GM12878 (cell line): ENCODE results near the gene LIN28B. TPM values are rescaled to one million over a fixed set of nuclear protein-coding genes. Genes with fewer than 3 reads are reported as not detected.

Experiments
- ATAC-seq: fragments of 200-7000 bp; cut with Tn5 transposase; 3 replicates; pipeline ENCODE4 v1.9.1; 2020; ENCODE audit warnings: mild to moderate bottlenecking, moderate library complexity
- BruUV-seq: library from RNA; stranded (reverse); fragments of 400-500 nt; replicated peaks from 2 replicates; lab custom pipeline; 2021; lab: Mats Ljungman, UMichigan
- CTCF ChIA-PET: fragments of 300-600 bp; sonication (Branson Sonifier 250); formaldehyde crosslinking; extraction: SDS; loops from one replicate; lab custom pipeline; 2021; ENCODE audit warnings: inconsistent platforms; lab: Yijun Ruan, JAX
- POLR2A ChIA-PET: fragments of 350-600 bp; formaldehyde crosslinking; extraction: SDS; loops from one replicate; lab custom pipeline; 2021; ENCODE audit warnings: inconsistent platforms; lab: Charles Lee
- RAD21 ChIA-PET: fragments of 300-600 bp; sonication (Branson Sonifier 250); formaldehyde crosslinking; loops from one replicate; lab custom pipeline; 2023; ENCODE audit warnings: antibody characterized with exemption; ENCODE audit not compliant: unreplicated experiment; lab: Charles Lee
- SMC1A ChIA-PET: fragments of 300-600 bp; sonication (Branson Sonifier 250); formaldehyde crosslinking; loops from one replicate; lab custom pipeline; 2023; ENCODE audit not compliant: unreplicated experiment, uncharacterized antibody; lab: Charles Lee
- DNase-seq: peaks from one replicate; pipeline ENCODE4 v3.0.0-alpha.2; 2011; ENCODE audit warnings: low read depth, low spot score
- FAIRE-seq: peaks from 3 replicates; lab custom pipeline; 2011; peaks lifted over from hg19 to GRCh38; lab: Jason Lieb, UNC
- H2AFZ ChIP-seq: 2 replicates; pipeline ENCODE4 v1.6.0; 2011; ENCODE audit warnings: low read depth, low read length, control low read depth; ENCODE audit not compliant: control insufficient read depth
- H3K27ac ChIP-seq: 2 replicates; pipeline ENCODE4 v1.5.1; 2011; ENCODE audit warnings: control low read depth; ENCODE audit not compliant: control insufficient read depth, insufficient read depth
- H3K27me3 ChIP-seq, 2 experiments: replicated peaks in 1 of 2; 2 replicates each; pipeline versions ENCODE4 v1.6.0 to v1.6.1; 2011; ENCODE audit warnings: low read length in 1 of 2; ENCODE audit not compliant: control insufficient read depth in 2 of 2, insufficient read depth in 2 of 2
- H3K36me3 ChIP-seq, 2 experiments: 2 replicates each; pipeline ENCODE4 v1.5.1; 2011; ENCODE audit warnings: low read length in 1 of 2; ENCODE audit not compliant: control insufficient read depth in 2 of 2, insufficient read depth in 2 of 2
- H3K4me1 ChIP-seq: 2 replicates; pipeline ENCODE4 v1.6.1; 2011; ENCODE audit warnings: mild to moderate bottlenecking, low read length, moderate library complexity, mixed read lengths; ENCODE audit not compliant: control insufficient read depth, insufficient read depth
- H3K4me2 ChIP-seq: 2 replicates; pipeline ENCODE4 v1.6.0; 2011; ENCODE audit warnings: control low read depth; ENCODE audit not compliant: control insufficient read depth, insufficient read depth
- H3K4me3 ChIP-seq: fragments of 200-600 bp; sonication (generic); 2 replicates; pipeline ENCODE4 v1.5.1; 2016
- H3K79me2 ChIP-seq: 2 replicates; pipeline ENCODE4 v1.6.0; 2011; ENCODE audit warnings: low read length; ENCODE audit not compliant: control insufficient read depth, insufficient read depth
- H3K9ac ChIP-seq: 2 replicates; pipeline ENCODE4 v1.8.0; 2011; ENCODE audit warnings: low read length, control low read depth, mixed read lengths; ENCODE audit not compliant: control insufficient read depth, insufficient read depth
- H3K9me3 ChIP-seq: replicated peaks from 3 replicates; pipeline ENCODE4 v1.5.1; 2011; ENCODE audit warnings: mild to moderate bottlenecking, low read length; ENCODE audit not compliant: control insufficient read depth, insufficient read depth
- H4K20me1 ChIP-seq: 2 replicates; pipeline ENCODE4 v1.6.0; 2011; ENCODE audit not compliant: control insufficient read depth, insufficient read depth
- FOXM1 ChIP-seq: IDR thresholded peaks from 2 replicates; pipeline ENCODE4 v1.6.1; 2012; ENCODE audit warnings: low read depth, mild to moderate bottlenecking, inconsistent platforms, low read length, moderate library complexity
- RCOR1 ChIP-seq: conservative IDR thresholded peaks from 2 replicates; pipeline ENCODE4 v1.6.1; 2012; ENCODE audit warnings: low read depth, low read length, improper control_type of control experiment
- SIX5 ChIP-seq: IDR thresholded peaks from 2 replicates; pipeline ENCODE4 v1.6.1; 2011; ENCODE audit warnings: mild to moderate bottlenecking, low read depth, low read length, moderate library complexity; ENCODE audit not compliant: severe bottlenecking
- SPI1 ChIP-seq: IDR thresholded peaks from 2 replicates; pipeline ENCODE4 v1.6.1; 2011; ENCODE audit warnings: low read depth, mild to moderate bottlenecking, low read length, moderate library complexity, borderline replicate concordance; ENCODE audit not compliant: insufficient read depth
- ZNF384 ChIP-seq: IDR thresholded peaks from 2 replicates; pipeline ENCODE4 v1.6.1; 2012; ENCODE audit warnings: low read depth, mild to moderate bottlenecking, low read length, improper control_type of control experiment, borderline replicate concordance
- WGBS: methylation state at CpG from one replicate; pipeline ENCODE4 v1.1.6; 2016; ENCODE audit warnings: low lambda C conversion rate; ENCODE audit not compliant: insufficient replicate concordance, insufficient coverage; ENCODE audit errors: missing lambda C conversion rate; 5-methylcytosine and 5-hydroxymethylcytosine counted together
- in situ Hi-C: fragments of 300-500 bp; cut with MboI; formaldehyde crosslinking; loops from 9 replicates; pipeline ENCODE4 v1.14.3; 2018; ENCODE audit warnings: mixed read lengths
- intact Hi-C: fragments of 100-400 bp; cut with micrococcal nuclease; formaldehyde crosslinking; loops from one replicate; pipeline ENCODE4 v1.14.2; 2022; ENCODE audit not compliant: unreplicated experiment
- polyA plus RNA-seq, 11 experiments: library from polyadenylated mRNA; depleted of rRNA in 4 of 11; unstranded in 6 of 11; stranded (reverse) in 5 of 11; fragments of >200 nt; fragmentation: Nextera tagmentation in 4 of 11; fragmentation: Illumina TruSeq in 1 of 11; extraction: Ambion mirVana in 4 of 11; extraction: Trizol in 1 of 11; gene quantifications; 1 replicate in 1 of 11; 2 replicates in 10 of 11; pipeline versions ENCODE4 v1.2.1 to v1.2.3, GENCODE V29; 2011 to 2016; ENCODE audit warnings: inconsistent platforms in 2 of 11, missing spikeins in 2 of 11, low read depth in 1 of 11
- total RNA-seq, 4 experiments: library from RNA; depleted of rRNA in 3 of 4; stranded (reverse); fragments of >200 nt in 3 of 4; fragmentation: Illumina TruSeq in 1 of 4; extraction: Trizol in 1 of 4; gene quantifications; 2 replicates each; pipeline versions ENCODE4 v1.2.1 to v1.2.3, GENCODE V29; 2013 to 2021
- TF ChIP-seq, protein P1 (sequence below): IDR thresholded peaks from 2 replicates; pipeline ENCODE4 v1.6.1; 2012; ENCODE audit warnings: low read depth, low read length, improper control_type of control experiment
- TF ChIP-seq, protein P2 (sequence below): IDR thresholded peaks from 2 replicates; pipeline ENCODE4 v1.6.1; 2012; ENCODE audit warnings: mild to moderate bottlenecking, low read depth, low read length
- TF ChIP-seq, protein P3 (sequence below): fragments of 450-650 bp; IDR thresholded peaks from 2 replicates; pipeline ENCODE4 v1.6.1; 2016; ENCODE audit warnings: mild to moderate bottlenecking, moderate library complexity, borderline replicate concordance

Gene LIN28B
- total and polyA plus RNA-seq, 10 of the 15 experiments (the other 5 are each of a cell fraction or from before 2014, with no cell fraction given), result 0.01 to 2.4 (median 0.09) TPM; not detected in 6

DNA sequence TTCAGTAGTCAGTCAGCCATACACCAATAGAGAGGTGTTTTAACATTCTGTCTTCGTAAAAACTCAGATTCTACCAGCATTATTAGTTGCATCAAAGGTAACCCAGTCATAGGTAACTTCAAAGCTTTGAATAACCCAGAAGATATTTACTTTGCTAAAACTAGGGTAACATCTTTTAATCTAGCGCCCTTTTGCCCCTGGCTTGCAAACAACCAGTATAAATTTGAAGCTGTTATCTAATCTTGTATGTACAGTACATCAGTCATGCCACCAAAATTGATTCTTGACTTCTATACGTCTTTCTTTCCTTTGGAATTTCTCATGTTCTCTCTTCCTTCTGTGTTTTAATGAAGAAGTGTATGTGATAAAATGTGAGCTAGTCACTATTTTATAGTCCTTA lies 109.3 kb downstream of the LIN28B start (continued):
- TF ChIP-seq, protein P1, sequence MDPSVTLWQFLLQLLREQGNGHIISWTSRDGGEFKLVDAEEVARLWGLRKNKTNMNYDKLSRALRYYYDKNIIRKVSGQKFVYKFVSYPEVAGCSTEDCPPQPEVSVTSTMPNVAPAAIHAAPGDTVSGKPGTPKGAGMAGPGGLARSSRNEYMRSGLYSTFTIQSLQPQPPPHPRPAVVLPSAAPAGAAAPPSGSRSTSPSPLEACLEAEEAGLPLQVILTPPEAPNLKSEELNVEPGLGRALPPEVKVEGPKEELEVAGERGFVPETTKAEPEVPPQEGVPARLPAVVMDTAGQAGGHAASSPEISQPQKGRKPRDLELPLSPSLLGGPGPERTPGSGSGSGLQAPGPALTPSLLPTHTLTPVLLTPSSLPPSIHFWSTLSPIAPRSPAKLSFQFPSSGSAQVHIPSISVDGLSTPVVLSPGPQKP, result no peak
- TF ChIP-seq RCOR1 (no peak), ZNF384 (no peak), SIX5 (no peak)
- TF ChIP-seq, protein P2, sequence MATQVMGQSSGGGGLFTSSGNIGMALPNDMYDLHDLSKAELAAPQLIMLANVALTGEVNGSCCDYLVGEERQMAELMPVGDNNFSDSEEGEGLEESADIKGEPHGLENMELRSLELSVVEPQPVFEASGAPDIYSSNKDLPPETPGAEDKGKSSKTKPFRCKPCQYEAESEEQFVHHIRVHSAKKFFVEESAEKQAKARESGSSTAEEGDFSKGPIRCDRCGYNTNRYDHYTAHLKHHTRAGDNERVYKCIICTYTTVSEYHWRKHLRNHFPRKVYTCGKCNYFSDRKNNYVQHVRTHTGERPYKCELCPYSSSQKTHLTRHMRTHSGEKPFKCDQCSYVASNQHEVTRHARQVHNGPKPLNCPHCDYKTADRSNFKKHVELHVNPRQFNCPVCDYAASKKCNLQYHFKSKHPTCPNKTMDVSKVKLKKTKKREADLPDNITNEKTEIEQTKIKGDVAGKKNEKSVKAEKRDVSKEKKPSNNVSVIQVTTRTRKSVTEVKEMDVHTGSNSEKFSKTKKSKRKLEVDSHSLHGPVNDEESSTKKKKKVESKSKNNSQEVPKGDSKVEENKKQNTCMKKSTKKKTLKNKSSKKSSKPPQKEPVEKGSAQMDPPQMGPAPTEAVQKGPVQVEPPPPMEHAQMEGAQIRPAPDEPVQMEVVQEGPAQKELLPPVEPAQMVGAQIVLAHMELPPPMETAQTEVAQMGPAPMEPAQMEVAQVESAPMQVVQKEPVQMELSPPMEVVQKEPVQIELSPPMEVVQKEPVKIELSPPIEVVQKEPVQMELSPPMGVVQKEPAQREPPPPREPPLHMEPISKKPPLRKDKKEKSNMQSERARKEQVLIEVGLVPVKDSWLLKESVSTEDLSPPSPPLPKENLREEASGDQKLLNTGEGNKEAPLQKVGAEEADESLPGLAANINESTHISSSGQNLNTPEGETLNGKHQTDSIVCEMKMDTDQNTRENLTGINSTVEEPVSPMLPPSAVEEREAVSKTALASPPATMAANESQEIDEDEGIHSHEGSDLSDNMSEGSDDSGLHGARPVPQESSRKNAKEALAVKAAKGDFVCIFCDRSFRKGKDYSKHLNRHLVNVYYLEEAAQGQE, result no peak

DNA sequence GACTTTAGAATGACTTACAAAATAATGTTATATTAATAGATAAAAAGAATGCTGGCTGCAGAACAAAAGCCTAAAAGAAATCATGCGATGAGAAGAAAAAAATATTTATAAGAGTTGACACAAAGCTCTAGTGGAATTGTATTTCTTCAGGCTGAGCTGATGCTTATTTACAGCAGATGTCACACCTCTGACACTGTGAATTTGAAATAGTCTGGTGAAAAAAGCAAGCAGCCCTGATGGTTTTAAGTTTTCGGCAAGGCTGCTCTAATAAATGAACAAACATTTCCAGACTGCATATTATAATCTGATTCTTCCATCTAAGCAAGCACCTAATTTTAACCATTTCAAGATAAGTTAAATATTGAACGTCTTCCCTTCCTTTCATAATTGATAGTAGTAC lies 109.9 kb downstream of the LIN28B start:
- DNase-seq (no peak), ATAC-seq (no peak), FAIRE-seq (no peak)
- WGBS, result 40% methylated on average over 3 of the region's 3 CpGs
- POLR2A ChIA-PET, result interaction anchor here (0.5 kb wide), 1 partner anchor 281 kb away, joined by 4 read pairs; no protein-coding TSS in a partner anchor
- TF ChIP-seq, protein P3, sequence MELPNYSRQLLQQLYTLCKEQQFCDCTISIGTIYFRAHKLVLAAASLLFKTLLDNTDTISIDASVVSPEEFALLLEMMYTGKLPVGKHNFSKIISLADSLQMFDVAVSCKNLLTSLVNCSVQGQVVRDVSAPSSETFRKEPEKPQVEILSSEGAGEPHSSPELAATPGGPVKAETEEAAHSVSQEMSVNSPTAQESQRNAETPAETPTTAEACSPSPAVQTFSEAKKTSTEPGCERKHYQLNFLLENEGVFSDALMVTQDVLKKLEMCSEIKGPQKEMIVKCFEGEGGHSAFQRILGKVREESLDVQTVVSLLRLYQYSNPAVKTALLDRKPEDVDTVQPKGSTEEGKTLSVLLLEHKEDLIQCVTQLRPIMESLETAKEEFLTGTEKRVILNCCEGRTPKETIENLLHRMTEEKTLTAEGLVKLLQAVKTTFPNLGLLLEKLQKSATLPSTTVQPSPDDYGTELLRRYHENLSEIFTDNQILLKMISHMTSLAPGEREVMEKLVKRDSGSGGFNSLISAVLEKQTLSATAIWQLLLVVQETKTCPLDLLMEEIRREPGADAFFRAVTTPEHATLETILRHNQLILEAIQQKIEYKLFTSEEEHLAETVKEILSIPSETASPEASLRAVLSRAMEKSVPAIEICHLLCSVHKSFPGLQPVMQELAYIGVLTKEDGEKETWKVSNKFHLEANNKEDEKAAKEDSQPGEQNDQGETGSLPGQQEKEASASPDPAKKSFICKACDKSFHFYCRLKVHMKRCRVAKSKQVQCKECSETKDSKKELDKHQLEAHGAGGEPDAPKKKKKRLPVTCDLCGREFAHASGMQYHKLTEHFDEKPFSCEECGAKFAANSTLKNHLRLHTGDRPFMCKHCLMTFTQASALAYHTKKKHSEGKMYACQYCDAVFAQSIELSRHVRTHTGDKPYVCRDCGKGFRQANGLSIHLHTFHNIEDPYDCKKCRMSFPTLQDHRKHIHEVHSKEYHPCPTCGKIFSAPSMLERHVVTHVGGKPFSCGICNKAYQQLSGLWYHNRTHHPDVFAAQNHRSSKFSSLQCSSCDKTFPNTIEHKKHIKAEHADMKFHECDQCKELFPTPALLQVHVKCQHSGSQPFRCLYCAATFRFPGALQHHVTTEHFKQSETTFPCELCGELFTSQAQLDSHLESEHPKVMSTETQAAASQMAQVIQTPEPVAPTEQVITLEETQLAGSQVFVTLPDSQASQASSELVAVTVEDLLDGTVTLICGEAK, result no peak
- no peak for TF ChIP-seq FOXM1
- TF ChIP-seq SPI1, result no peak
- no peak overlapping the region for H3K27ac ChIP-seq
- no peaks in the 10 kb centered on the region for H3K36me3 ChIP-seq
- H2AFZ ChIP-seq, result no peak overlapping the region
- intact Hi-C loops (no loop called here), in situ Hi-C loops (no loop called here)
- H3K9me3 ChIP-seq, result no peaks in the 10 kb centered on the region
- no peaks in the 10 kb centered on the region for H3K27me3 ChIP-seq
- BruUV-seq, result no TSS peak
- SMC1A ChIA-PET, result interaction anchor here (0.7 kb wide), 1 partner anchor 10 kb away, joined by 3 read pairs; no protein-coding TSS in a partner anchor
- H4K20me1 ChIP-seq, result no peaks in the 10 kb centered on the region
- H3K4me1 ChIP-seq, result no peaks in the 10 kb centered on the region
- H3K4me2 ChIP-seq, result no peak overlapping the region
- RAD21 ChIA-PET, result interaction anchor here (1.7 kb wide), 1 partner anchor 277 kb away, joined by 3 read pairs; no protein-coding TSS in a partner anchor
- CTCF ChIA-PET, result interaction anchor here (5.8 kb wide), 1 partner anchor 11 kb away, joined by 27 read pairs; no protein-coding TSS in a partner anchor
- H3K4me3 ChIP-seq, result no peak overlapping the region
- H3K9ac ChIP-seq, result no peak overlapping the region
- no peaks in the 10 kb centered on the region for H3K79me2 ChIP-seq
